H1 (cell line): ENCODE measurements around the gene CCP110. TPM values are rescaled to one million over a fixed set of nuclear protein-coding genes. Genes with fewer than 3 reads are reported as not detected.

ENCODE experiments used
- CTCF ChIA-PET: fragments of 300-600 bp; sonication (Branson Sonifier 250); formaldehyde crosslinking; loops from one replicate; lab custom pipeline; 2021; ENCODE audit not compliant: partially characterized antibody; lab: Charles Lee
- POLR2A ChIA-PET: fragments of 300-600 bp; sonication (Branson Sonifier 250); formaldehyde crosslinking; loops from one replicate; lab custom pipeline; 2021; ENCODE audit warnings: inconsistent platforms; ENCODE audit not compliant: partially characterized antibody; lab: Charles Lee
- DNase-seq, 2 experiments: peaks; one replicate each; pipeline versions ENCODE4 v3.0.0 to v3.0.0-alpha.2; 2010 to 2022; ENCODE audit warnings: low spot score in 2 of 2, low read depth in 1 of 2, mixed read lengths in 1 of 2
- FAIRE-seq: peaks from 2 replicates; lab custom pipeline; 2011; peaks lifted over from hg19 to GRCh38; lab: Jason Lieb, UNC
- H2AFZ ChIP-seq: 2 replicates; pipeline ENCODE4 v1.8.1; 2012; ENCODE audit warnings: low read length, inconsistent platforms
- H2AK5ac ChIP-seq: 2 replicates; pipeline ENCODE4 v1.6.1; 2013; ENCODE audit warnings: low read depth, low read length
- H2BK120ac ChIP-seq: replicated peaks from 2 replicates; pipeline ENCODE3; 2013; ENCODE audit warnings: low read depth, low read length, inconsistent platforms
- H2BK12ac ChIP-seq: 2 replicates; pipeline ENCODE4 v1.6.1; 2013; ENCODE audit warnings: low read depth, low read length
- H2BK15ac ChIP-seq: 2 replicates; pipeline ENCODE4 v1.6.1; 2013; ENCODE audit warnings: low read length
- H2BK20ac ChIP-seq: 2 replicates; pipeline ENCODE4 v1.6.1; 2013; ENCODE audit warnings: low read length
- H2BK5ac ChIP-seq: 2 replicates; pipeline ENCODE4 v1.6.1; 2013; ENCODE audit warnings: low read depth, low read length
- H3K14ac ChIP-seq: 2 replicates; pipeline ENCODE4 v1.6.1; 2013; ENCODE audit warnings: inconsistent platforms; ENCODE audit not compliant: insufficient read length
- H3K18ac ChIP-seq: 2 replicates; pipeline ENCODE4 v1.6.1; 2013; ENCODE audit warnings: low read length; ENCODE audit errors: extremely low read depth
- H3K23ac ChIP-seq: 2 replicates; pipeline ENCODE4 v1.6.1; 2013; ENCODE audit warnings: inconsistent platforms; ENCODE audit not compliant: insufficient read length
- H3K23me2 ChIP-seq: 2 replicates; pipeline ENCODE4 v1.6.1; 2013; ENCODE audit warnings: low read depth, low read length
- H3K27ac ChIP-seq: 2 replicates; pipeline ENCODE4 v1.6.1; 2011; ENCODE audit warnings: low read depth, low read length, inconsistent platforms
- H3K27me3 ChIP-seq, 4 experiments: replicated peaks in 1 of 4; 1 replicate in 1 of 4; 2 replicates in 3 of 4; pipeline versions ENCODE4 v1.6.1 to v1.8.1; 2011 to 2013; ENCODE audit warnings: low read length in 3 of 4, mild to moderate bottlenecking in 3 of 4, inconsistent platforms in 2 of 4, mixed read lengths in 2 of 4, moderate library complexity in 1 of 4; ENCODE audit not compliant: control insufficient read depth in 3 of 4, insufficient read depth in 3 of 4; ENCODE audit errors: extremely low read depth in 1 of 4
- H3K36me3 ChIP-seq, 4 experiments: 2 replicates each; pipeline versions ENCODE4 v1.6.1 to v1.8.1; 2011 to 2013; ENCODE audit warnings: mild to moderate bottlenecking in 4 of 4, low read length in 3 of 4, moderate library complexity in 2 of 4, control low read depth in 1 of 4, inconsistent platforms in 1 of 4; ENCODE audit not compliant: insufficient read depth in 4 of 4, control insufficient read depth in 2 of 4
- H3K4ac ChIP-seq: replicated peaks from 2 replicates; pipeline ENCODE3; 2013; ENCODE audit warnings: low read length, low read depth, mixed read lengths, inconsistent platforms; ENCODE audit not compliant: insufficient read length
- H3K4me1 ChIP-seq, 4 experiments: replicated peaks in 1 of 4; 1 replicate in 1 of 4; 2 replicates in 3 of 4; pipeline versions ENCODE4 v1.6.1 to v1.8.1; 2011 to 2013; ENCODE audit warnings: low read length in 3 of 4, inconsistent platforms in 2 of 4, mixed read lengths in 1 of 4; ENCODE audit not compliant: insufficient read depth in 4 of 4, control insufficient read depth in 3 of 4
- H3K4me2 ChIP-seq, 2 experiments: 2 replicates each; pipeline versions ENCODE4 v1.6.1 to v1.8.1; 2011 to 2013; ENCODE audit warnings: low read depth in 2 of 2, low read length in 2 of 2, control low read depth in 1 of 2, inconsistent platforms in 1 of 2, mild to moderate bottlenecking in 1 of 2; ENCODE audit not compliant: insufficient read depth in 1 of 2
- H3K4me3 ChIP-seq, 4 experiments: fragments of 200-600, 300-600 bp in 1 of 4; sonication (generic), shearing (Covaris generic), sonication (Bioruptor Twin) in 1 of 4; 2 replicates each; pipeline versions ENCODE4 v1.5.1 to v1.8.1; 2011 to 2016; ENCODE audit warnings: low read length in 4 of 4, low read depth in 3 of 4, control low read depth in 2 of 4, inconsistent platforms in 2 of 4, mild to moderate bottlenecking in 2 of 4, mixed read lengths in 1 of 4, moderate library complexity in 1 of 4; ENCODE audit not compliant: insufficient read depth in 2 of 4; ENCODE audit errors: extremely low read depth in 1 of 4
- H3K56ac ChIP-seq: replicated peaks from 2 replicates; pipeline ENCODE3; 2013; ENCODE audit warnings: low read depth, mild to moderate bottlenecking, mixed read lengths, low read length, inconsistent platforms; ENCODE audit not compliant: insufficient read length
- H3K79me1 ChIP-seq: 2 replicates; pipeline ENCODE4 v1.6.1; 2013; ENCODE audit warnings: low read depth, low read length, control low read depth
- H3K79me2 ChIP-seq, 2 experiments: 2 replicates each; pipeline versions ENCODE4 v1.6.1 to v1.8.1; 2012 to 2013; ENCODE audit warnings: low read length in 2 of 2, mild to moderate bottlenecking in 2 of 2, inconsistent platforms in 1 of 2; ENCODE audit not compliant: insufficient read depth in 2 of 2, control insufficient read depth in 1 of 2
- H3K9ac ChIP-seq, 4 experiments: replicated peaks in 1 of 4; 1 replicate in 1 of 4; 2 replicates in 3 of 4; pipeline versions ENCODE4 v1.6.1 to v1.8.1; 2011 to 2013; ENCODE audit warnings: low read depth in 3 of 4, low read length in 3 of 4, control low read depth in 2 of 4, mild to moderate bottlenecking in 2 of 4, moderate library complexity in 2 of 4, inconsistent platforms in 1 of 4; ENCODE audit errors: extremely low read depth in 1 of 4
- H3K9me3 ChIP-seq, 2 experiments: 2 replicates each; pipeline versions ENCODE4 v1.6.1 to v1.8.1; 2012 to 2013; ENCODE audit warnings: mild to moderate bottlenecking in 2 of 2, moderate library complexity in 2 of 2, control low read depth in 1 of 2, inconsistent platforms in 1 of 2, low read depth in 1 of 2, low read length in 1 of 2, mixed read lengths in 1 of 2; ENCODE audit not compliant: insufficient read depth in 2 of 2
- H4K20me1 ChIP-seq, 2 experiments: replicated peaks in 1 of 2; 2 replicates each; pipeline versions ENCODE3 to v1.8.1; 2011 to 2013; ENCODE audit warnings: inconsistent platforms in 2 of 2, low read length in 2 of 2, mild to moderate bottlenecking in 1 of 2; ENCODE audit not compliant: insufficient read depth in 2 of 2, control insufficient read depth in 1 of 2
- H4K5ac ChIP-seq: 2 replicates; pipeline ENCODE4 v1.6.1; 2013; ENCODE audit warnings: low read length, low read depth, mixed read lengths, inconsistent platforms; ENCODE audit not compliant: insufficient read length
- H4K8ac ChIP-seq: 2 replicates; pipeline ENCODE4 v1.8.0; 2013; ENCODE audit warnings: mild to moderate bottlenecking, moderate library complexity, low read length, inconsistent platforms; ENCODE audit not compliant: insufficient read depth; ENCODE audit errors: extremely low read depth
- H4K91ac ChIP-seq: replicated peaks from 2 replicates; pipeline ENCODE3; 2013; ENCODE audit warnings: low read length, mixed read lengths, inconsistent platforms; ENCODE audit not compliant: insufficient read length
- BACH1 ChIP-seq: IDR thresholded peaks from 2 replicates; pipeline ENCODE4 v1.6.1; 2012; ENCODE audit warnings: low read length, improper control_type of control experiment
- CREB1 ChIP-seq: IDR thresholded peaks from 2 replicates; pipeline ENCODE4 v1.6.1; 2012; ENCODE audit warnings: inconsistent platforms
- EP300 ChIP-seq, 2 experiments: IDR thresholded peaks; 1 replicate in 1 of 2; 2 replicates in 1 of 2; pipeline ENCODE4 v1.6.1; 2011 to 2012; ENCODE audit warnings: low read depth in 2 of 2, low read length in 2 of 2, mild to moderate bottlenecking in 2 of 2, borderline replicate concordance in 1 of 2, inconsistent platforms in 1 of 2, moderate library complexity in 1 of 2
- KDM1A ChIP-seq: fragments of 200-600, 300-600 bp; sonication (generic); IDR thresholded peaks from 2 replicates; pipeline ENCODE4 v1.7.1; 2016; ENCODE audit warnings: mild to moderate bottlenecking, low read length, borderline replicate concordance
- KDM4A ChIP-seq: IDR thresholded peaks from one replicate; pipeline ENCODE4 v1.7.1; 2012; ENCODE audit warnings: low read depth, mild to moderate bottlenecking, moderate library complexity, low read length, inconsistent platforms; ENCODE audit not compliant: severe bottlenecking
- NRF1 ChIP-seq: IDR thresholded peaks from 2 replicates; pipeline ENCODE4 v1.6.1; 2011; ENCODE audit warnings: mild to moderate bottlenecking, low read depth, low read length, improper control_type of control experiment
- PHF8 ChIP-seq: fragments of 200-600 bp; sonication (generic); conservative IDR thresholded peaks from 2 replicates; pipeline ENCODE4 v1.7.1; 2012; ENCODE audit warnings: low read depth, mild to moderate bottlenecking, inconsistent platforms, low read length, moderate library complexity
- POLR2A ChIP-seq, 2 experiments: IDR thresholded peaks; 1 replicate in 1 of 2; 2 replicates in 1 of 2; pipeline ENCODE4 v1.6.1; 2011; ENCODE audit warnings: low read depth in 2 of 2, low read length in 2 of 2, mild to moderate bottlenecking in 2 of 2; ENCODE audit errors: control extremely low read depth in 1 of 2
- SIN3A ChIP-seq, 2 experiments: IDR thresholded peaks in 1 of 2; conservative IDR thresholded peaks in 1 of 2; 2 replicates each; pipeline ENCODE4 v1.6.1; 2011 to 2012; ENCODE audit warnings: low read length in 2 of 2, improper control_type of control experiment in 1 of 2, low read depth in 1 of 2, mild to moderate bottlenecking in 1 of 2
- TBP ChIP-seq: IDR thresholded peaks from 2 replicates; pipeline ENCODE4 v1.6.1; 2011; ENCODE audit warnings: low read depth, low read length, improper control_type of control experiment
- WGBS, 2 experiments: shearing (Covaris generic) in 1 of 2; methylation state at CpG; one replicate each; pipeline versions ENCODE4 v1.1.6 to v1.1.7; 2013 to 2015; ENCODE audit warnings: low lambda C conversion rate in 2 of 2, mixed read lengths in 2 of 2, inconsistent platforms in 1 of 2, low coverage in 1 of 2, missing lambda C conversion rate in 1 of 2; ENCODE audit not compliant: insufficient replicate concordance in 2 of 2, insufficient coverage in 1 of 2, insufficient read length in 1 of 2; ENCODE audit errors: extremely low coverage in 1 of 2, missing lambda C conversion rate in 1 of 2; 5-methylcytosine and 5-hydroxymethylcytosine counted together
- polyA plus RNA-seq, 7 experiments: library from polyadenylated mRNA; depleted of rRNA in 3 of 7; stranded (reverse) in 5 of 7; unstranded in 2 of 7; fragments of >200 nt in 5 of 7; fragments of 200-250 nt in 2 of 7; gene quantifications; 1 replicate in 5 of 7; 2 replicates in 1 of 7; 4 replicates in 1 of 7; pipeline versions ENCODE4 v1.2.1 to v1.2.3, GENCODE V29; 2011 to 2013; ENCODE audit warnings: missing spikeins in 2 of 7, mixed read lengths in 2 of 7
- total RNA-seq: library from RNA; stranded (reverse); fragmentation: NEBNext Ultra II Directional; extraction: Animal tissue kit (Norgen Biotek cat#: 25700); gene quantifications from 2 replicates; pipeline ENCODE4 v1.2.1, GENCODE V29; 2021

CCP110 gene
- total and polyA plus RNA-seq, 2 of the 8 experiments (the other 6 are each of a cell fraction or from before 2014, with no cell fraction given): 3.2 to 19.8 TPM

DNA sequence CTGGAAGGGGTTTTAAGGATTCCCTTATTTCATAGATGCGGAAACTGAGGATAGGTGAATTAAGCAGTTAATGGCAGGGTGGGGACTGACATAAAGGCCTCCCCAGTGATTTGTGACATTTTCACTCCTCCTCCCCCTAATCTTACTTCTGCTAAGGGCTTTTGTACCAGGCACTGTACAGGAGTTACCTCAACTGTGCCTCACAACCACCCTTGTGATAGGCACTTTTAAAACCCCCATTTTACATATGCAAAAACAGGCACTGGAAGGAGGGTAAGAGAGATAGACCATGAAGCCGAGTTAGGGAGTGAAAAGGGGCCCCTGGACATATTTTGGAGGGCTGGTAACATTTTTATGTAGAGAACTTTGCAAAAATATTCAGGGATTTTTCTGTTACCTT is 982 bp upstream of the CCP110 start:
- H3K4me2 ChIP-seq: peak overlapping the region; percentile 81 to 97; a peak in 2 of 4 replicates
- no peak overlapping the region for H3K4ac ChIP-seq
- peaks cover 2% of the 10 kb centered on the region in 2 experiments for H4K20me1 ChIP-seq
- peak overlapping the region; percentile 45; the same call in 1 of the 2 replicates for H2BK5ac ChIP-seq
- H3K9ac ChIP-seq: 0 out of 7 replicates have a peak overlapping the region, but pooled peaks of 1 of the 4 experiments have one; percentile 4
- H3K23ac ChIP-seq: no peak overlapping the region
- 81% methylated on average over 2 of the region's 2 CpGs; no CpG with 5 or more reads in 1 of the 2 experiments for WGBS, 2 experiments
- no peak overlapping the region for H3K18ac ChIP-seq
- H2BK120ac ChIP-seq: no peak overlapping the region
- DNase-seq: no peak
- H3K23me2 ChIP-seq: peaks cover 8% of the 10 kb centered on the region
- no peak overlapping the region for H3K14ac ChIP-seq
- peaks cover 3 to 60% of the 10 kb centered on the region in 2 experiments; a peak in 3 of 4 replicates for H3K79me2 ChIP-seq
- H4K91ac ChIP-seq: no peak overlapping the region
- no peak overlapping the region for H2BK12ac ChIP-seq
- no peak for FAIRE-seq
- no peak overlapping the region for H3K27ac ChIP-seq
- CTCF ChIA-PET: no interaction called here
- peaks cover 5% of the 10 kb centered on the region; the same call in 1 of the 2 replicates for H3K79me1 ChIP-seq
- no peak overlapping the region for H4K5ac ChIP-seq
- H3K4me3 ChIP-seq: peak overlapping the region in 1 of 4 experiments; percentile 85; a peak in 1 of 8 replicates
- H3K36me3 ChIP-seq: peaks cover 0 to 3% (median under 1%) of the 10 kb centered on the region in 4 experiments; a peak in 2 of 8 replicates
- H3K4me1 ChIP-seq: peaks cover 5 to 17% (median 11%) of the 10 kb centered on the region in 4 experiments; a peak in 6 of 7 replicates
- H3K27me3 ChIP-seq: no peaks in the 10 kb centered on the region
- no peak overlapping the region for H4K8ac ChIP-seq
- 0 out of 2 replicates have a peak overlapping the region, but pooled peaks have one; percentile 86 for H2AFZ ChIP-seq
- no peak overlapping the region for H3K56ac ChIP-seq
- H2AK5ac ChIP-seq: no peak overlapping the region
- H2BK20ac ChIP-seq: no peak overlapping the region
- H2BK15ac ChIP-seq: no peak overlapping the region
- H3K9me3 ChIP-seq: no peaks in the 10 kb centered on the region
- POLR2A ChIA-PET: interaction anchor here (1.0 to 3.5 kb wide), 2 partner anchors 33 to 36 kb away, joined by 3 to 31 read pairs; partner anchors contain the start of gene VPS35L
- TF ChIP-seq PHF8: no peak
- no peak for TF ChIP-seq TBP
- TF ChIP-seq CREB1: no peak
- TF ChIP-seq BACH1: no peak
- no peak for TF ChIP-seq KDM1A
- no peak for TF ChIP-seq POLR2A (IDR thresholded peaks at IDR 0.05; ENCODE audit: control extremely low read depth in 1 of 2, low read depth in 2 of 2, low read length in 2 of 2)
- TF ChIP-seq NRF1: no peak
- TF ChIP-seq EP300 (IDR thresholded peaks at IDR 0.05; ENCODE audit: borderline replicate concordance in 1 of 2, low read depth in 2 of 2, low read length in 2 of 2): no peak
- no peak for TF ChIP-seq KDM4A
- no peak for TF ChIP-seq SIN3A (conservative IDR thresholded peaks at IDR 0.05 in 1 of 2, IDR thresholded peaks at IDR 0.05 in 1 of 2; ENCODE audit: low read depth in 1 of 2, low read length in 2 of 2)
